IMR-90 (cell line): ENCODE data around the gene BRSK1. TPM values are rescaled to one million over a fixed set of nuclear protein-coding genes. Genes with fewer than 3 reads are reported as not detected.

ENCODE experiments used
- ATAC-seq: fragments of 200-7000 bp; cut with Tn5 transposase; 2 replicates; pipeline ENCODE4 v1.9.1; 2020; ENCODE audit warnings: low read depth, mild to moderate bottlenecking, moderate library complexity
- BruUV-seq: library from RNA; stranded (reverse); fragments of 400-500 nt; replicated peaks from 2 replicates; lab custom pipeline; 2021; lab: Mats Ljungman, UMichigan
- CTCF ChIA-PET: fragments of 300-600 bp; formaldehyde crosslinking; extraction: SDS; loops from one replicate; lab custom pipeline; 2021; ENCODE audit warnings: antibody characterized with exemption; lab: Yijun Ruan, JAX
- POLR2A ChIA-PET: fragments of 300-600 bp; sonication (Branson Sonifier 250); formaldehyde crosslinking; loops from one replicate; lab custom pipeline; 2022; ENCODE audit warnings: antibody characterized with exemption; ENCODE audit not compliant: unreplicated experiment; lab: Charles Lee
- DNase-seq: peaks from one replicate; pipeline ENCODE4 v3.0.0; 2013
- H2AFZ ChIP-seq: replicated peaks from 2 replicates; pipeline ENCODE3; 2013; ENCODE audit warnings: low read length, mild to moderate bottlenecking; ENCODE audit not compliant: poor library complexity
- H2AK5ac ChIP-seq: 2 replicates; pipeline ENCODE4 v1.6.1; 2013; ENCODE audit warnings: low read depth, low read length, inconsistent platforms
- H2AK9ac ChIP-seq: replicated peaks from 2 replicates; pipeline ENCODE3; 2013; ENCODE audit warnings: mild to moderate bottlenecking, low read depth, low read length, moderate library complexity; ENCODE audit not compliant: poor library complexity
- H2BK120ac ChIP-seq: 2 replicates; pipeline ENCODE4 v1.6.1; 2013; ENCODE audit warnings: low read depth, low read length, inconsistent platforms
- H2BK15ac ChIP-seq: 3 replicates; pipeline ENCODE4 v1.6.1; 2013; ENCODE audit warnings: low read depth, low read length, inconsistent platforms
- H2BK20ac ChIP-seq: 2 replicates; pipeline ENCODE4 v1.6.1; 2013; ENCODE audit warnings: low read depth, mild to moderate bottlenecking, inconsistent platforms, low read length, moderate library complexity
- H2BK5ac ChIP-seq: 2 replicates; pipeline ENCODE4 v1.6.1; 2013; ENCODE audit warnings: mild to moderate bottlenecking, low read depth, low read length, inconsistent platforms; ENCODE audit not compliant: poor library complexity, severe bottlenecking
- H3K14ac ChIP-seq: replicated peaks from 2 replicates; pipeline ENCODE4 v1.6.1; 2013; ENCODE audit warnings: low read depth, low read length, inconsistent platforms
- H3K18ac ChIP-seq: 2 replicates; pipeline ENCODE4 v1.6.1; 2013; ENCODE audit warnings: low read depth, low read length, control low read depth
- H3K23ac ChIP-seq: 2 replicates; pipeline ENCODE4 v1.6.1; 2013; ENCODE audit warnings: low read depth, low read length, inconsistent platforms
- H3K27ac ChIP-seq: 2 replicates; pipeline ENCODE4 v1.5.1; 2013; ENCODE audit warnings: mild to moderate bottlenecking, control low read depth, low read length; ENCODE audit not compliant: insufficient read depth
- H3K27me3 ChIP-seq: 2 replicates; pipeline ENCODE4 v1.6.1; 2013; ENCODE audit warnings: low read length; ENCODE audit not compliant: control insufficient read depth, insufficient read depth
- H3K36me3 ChIP-seq: 2 replicates; pipeline ENCODE4 v1.6.1; 2013; ENCODE audit warnings: low read length, mixed read lengths; ENCODE audit not compliant: control insufficient read depth, insufficient read depth
- H3K4ac ChIP-seq: 2 replicates; pipeline ENCODE4 v1.6.1; 2013; ENCODE audit warnings: low read depth, low read length, inconsistent platforms
- H3K4me1 ChIP-seq: 2 replicates; pipeline ENCODE4 v1.6.1; 2013; ENCODE audit warnings: low read length, mixed read lengths; ENCODE audit not compliant: control insufficient read depth, insufficient read depth
- H3K4me2 ChIP-seq: 2 replicates; pipeline ENCODE4 v1.6.1; 2013; ENCODE audit warnings: low read depth, mild to moderate bottlenecking, control low read depth, low read length, moderate library complexity
- H3K4me3 ChIP-seq: 2 replicates; pipeline ENCODE4 v1.5.1; 2013; ENCODE audit warnings: low read depth, mild to moderate bottlenecking, control low read depth, low read length, moderate library complexity; ENCODE audit not compliant: insufficient read depth
- H3K56ac ChIP-seq: 2 replicates; pipeline ENCODE4 v1.6.1; 2013; ENCODE audit warnings: low read length, inconsistent platforms; ENCODE audit not compliant: insufficient read depth; ENCODE audit errors: extremely low read depth
- H3K79me1 ChIP-seq, 2 experiments: 2 replicates each; pipeline ENCODE4 v1.6.1; 2013; ENCODE audit warnings: low read length in 2 of 2, inconsistent platforms in 1 of 2, low read depth in 1 of 2
- H3K9ac ChIP-seq: 2 replicates; pipeline ENCODE4 v1.6.1; 2013; ENCODE audit warnings: low read depth, low read length, control low read depth
- H3K9me1 ChIP-seq: 2 replicates; pipeline ENCODE4 v1.6.1; 2013; ENCODE audit warnings: low read length, inconsistent platforms; ENCODE audit not compliant: insufficient read depth
- H3K9me3 ChIP-seq: 2 replicates; pipeline ENCODE4 v1.6.1; 2013; ENCODE audit warnings: low read length; ENCODE audit not compliant: control insufficient read depth, insufficient read depth
- H4K20me1 ChIP-seq: 2 replicates; pipeline ENCODE4 v1.6.1; 2013; ENCODE audit warnings: low read length, inconsistent platforms; ENCODE audit not compliant: insufficient read depth
- H4K5ac ChIP-seq: 2 replicates; pipeline ENCODE4 v1.6.1; 2013; ENCODE audit warnings: mild to moderate bottlenecking, low read depth, low read length, control low read depth
- H4K8ac ChIP-seq, 2 experiments: 2 replicates each; pipeline ENCODE4 v1.6.1; 2013; ENCODE audit warnings: low read depth in 2 of 2, low read length in 2 of 2, control low read depth in 1 of 2, inconsistent platforms in 1 of 2
- H4K91ac ChIP-seq: 2 replicates; pipeline ENCODE4 v1.6.1; 2013; ENCODE audit warnings: low read depth, low read length, inconsistent platforms; ENCODE audit not compliant: insufficient read depth
- CHD1 ChIP-seq: IDR thresholded peaks from 2 replicates; pipeline ENCODE4 v1.6.1; 2012; ENCODE audit warnings: low read depth, low read length, improper control_type of control experiment
- MAFK ChIP-seq: IDR thresholded peaks from 2 replicates; pipeline ENCODE4 v1.6.1; 2012; ENCODE audit warnings: low read depth, low read length, improper control_type of control experiment
- NFE2L2 ChIP-seq: fragments of 150-350 bp; IDR thresholded peaks from 2 replicates; pipeline ENCODE4 v1.6.1; 2016; ENCODE audit warnings: low read depth, mild to moderate bottlenecking, low read length
- POLR2A ChIP-seq: IDR thresholded peaks from 2 replicates; pipeline ENCODE4 v1.6.1; 2012; ENCODE audit warnings: mild to moderate bottlenecking, low read depth, low read length
- RAD21 ChIP-seq: IDR thresholded peaks from 2 replicates; pipeline ENCODE4 v1.6.1; 2012; ENCODE audit warnings: low read length, improper control_type of control experiment
- RCOR1 ChIP-seq: IDR thresholded peaks from 2 replicates; pipeline ENCODE4 v1.6.1; 2012; ENCODE audit warnings: mild to moderate bottlenecking, low read length, improper control_type of control experiment; ENCODE audit not compliant: insufficient replicate concordance
- WGBS, 2 experiments: methylation state at CpG; one replicate each; pipeline versions ENCODE4 v1.1.5 to v1.1.7; 2013; ENCODE audit warnings: missing lambda C conversion rate in 2 of 2; ENCODE audit not compliant: insufficient read length in 1 of 2; ENCODE audit errors: extremely low coverage in 2 of 2; 5-methylcytosine and 5-hydroxymethylcytosine counted together
- dilution Hi-C: fragments of 300-500 bp; cut with HindIII; formaldehyde crosslinking; loops from one replicate; pipeline ENCODE4 v1.14.3; 2018; ENCODE audit warnings: low sequenced_read_pairs; ENCODE audit not compliant: unreplicated experiment
- in situ Hi-C: fragments of 300-500 bp; cut with MboI; formaldehyde crosslinking; loops from 3 replicates; pipeline ENCODE4 v1.14.3; 2019; ENCODE audit warnings: low sequenced_read_pairs, inconsistent platforms, mixed read lengths
- intact Hi-C: fragments of 100-400 bp; cut with micrococcal nuclease; formaldehyde crosslinking; loops from 2 replicates; pipeline ENCODE4 v1.10.0; 2022
- polyA plus RNA-seq, 3 experiments: library from polyadenylated mRNA; depleted of rRNA; stranded (reverse); fragments of >200 nt; gene quantifications; 2 replicates each; pipeline ENCODE4 v1.2.3, GENCODE V29; 2012; ENCODE audit warnings: low replicate concordance in 1 of 3
- total RNA-seq: library from RNA; depleted of rRNA; stranded (reverse); fragments of >200 nt; gene quantifications from 2 replicates; pipeline ENCODE4 v1.2.3, GENCODE V29; 2012
- TF ChIP-seq, protein P1 (sequence below): fragments of 150-350 bp; IDR thresholded peaks from 2 replicates; pipeline ENCODE4 v1.6.1; 2017; ENCODE audit warnings: mild to moderate bottlenecking, antibody characterized with exemption, low read length, low read depth
- TF ChIP-seq, protein P2 (sequence below): fragments of 150-350 bp; IDR thresholded peaks from 2 replicates; pipeline ENCODE4 v1.6.1; 2016; ENCODE audit warnings: low read depth, mild to moderate bottlenecking, low read length, moderate library complexity, borderline replicate concordance

The BRSK1 gene
- total and polyA plus RNA-seq, 2 of the 4 experiments (the other 2 are of a cell fraction), result 2.5 to 22.3 TPM

DNA sequence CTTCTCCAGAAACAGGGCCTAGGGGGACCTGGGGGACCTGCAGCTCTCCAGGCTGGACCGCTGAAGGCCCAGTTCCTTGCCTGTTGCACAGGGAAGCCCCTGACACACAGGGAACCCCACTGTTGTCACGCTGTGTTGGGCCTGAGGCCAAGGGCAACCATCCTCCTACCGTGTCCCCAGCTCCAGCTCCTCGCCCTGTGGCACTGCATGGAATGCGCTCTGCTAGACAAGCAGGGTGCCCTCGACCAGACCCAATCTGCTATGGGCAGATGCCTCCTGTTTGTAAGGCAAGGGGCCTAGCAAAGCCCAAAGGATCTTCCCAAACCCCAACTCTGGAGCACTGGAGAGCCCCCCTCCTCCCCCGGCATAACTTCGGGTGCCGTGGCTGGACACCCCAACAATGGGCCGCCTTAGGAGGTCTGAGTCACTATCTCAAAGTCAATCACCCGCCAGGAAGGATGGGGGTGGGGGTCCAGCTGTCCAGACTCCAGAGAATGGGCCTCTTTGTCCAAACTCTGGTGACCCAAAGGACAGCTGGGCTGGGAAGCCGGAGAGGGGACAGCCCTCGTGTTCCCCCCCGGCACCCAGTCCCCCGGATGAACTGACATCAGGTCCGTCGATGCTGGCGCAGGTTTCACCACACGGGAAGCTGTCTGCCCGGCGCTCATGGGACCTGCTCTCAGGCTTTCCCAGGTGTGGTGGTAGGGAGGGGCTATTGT, 3.7 kb downstream of the BRSK1 start (continued):
- TF ChIP-seq MAFK (no peak), RAD21 (no peak)
- TF ChIP-seq, protein P1, sequence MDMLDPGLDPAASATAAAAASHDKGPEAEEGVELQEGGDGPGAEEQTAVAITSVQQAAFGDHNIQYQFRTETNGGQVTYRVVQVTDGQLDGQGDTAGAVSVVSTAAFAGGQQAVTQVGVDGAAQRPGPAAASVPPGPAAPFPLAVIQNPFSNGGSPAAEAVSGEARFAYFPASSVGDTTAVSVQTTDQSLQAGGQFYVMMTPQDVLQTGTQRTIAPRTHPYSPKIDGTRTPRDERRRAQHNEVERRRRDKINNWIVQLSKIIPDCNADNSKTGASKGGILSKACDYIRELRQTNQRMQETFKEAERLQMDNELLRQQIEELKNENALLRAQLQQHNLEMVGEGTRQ, result no peak

DNA sequence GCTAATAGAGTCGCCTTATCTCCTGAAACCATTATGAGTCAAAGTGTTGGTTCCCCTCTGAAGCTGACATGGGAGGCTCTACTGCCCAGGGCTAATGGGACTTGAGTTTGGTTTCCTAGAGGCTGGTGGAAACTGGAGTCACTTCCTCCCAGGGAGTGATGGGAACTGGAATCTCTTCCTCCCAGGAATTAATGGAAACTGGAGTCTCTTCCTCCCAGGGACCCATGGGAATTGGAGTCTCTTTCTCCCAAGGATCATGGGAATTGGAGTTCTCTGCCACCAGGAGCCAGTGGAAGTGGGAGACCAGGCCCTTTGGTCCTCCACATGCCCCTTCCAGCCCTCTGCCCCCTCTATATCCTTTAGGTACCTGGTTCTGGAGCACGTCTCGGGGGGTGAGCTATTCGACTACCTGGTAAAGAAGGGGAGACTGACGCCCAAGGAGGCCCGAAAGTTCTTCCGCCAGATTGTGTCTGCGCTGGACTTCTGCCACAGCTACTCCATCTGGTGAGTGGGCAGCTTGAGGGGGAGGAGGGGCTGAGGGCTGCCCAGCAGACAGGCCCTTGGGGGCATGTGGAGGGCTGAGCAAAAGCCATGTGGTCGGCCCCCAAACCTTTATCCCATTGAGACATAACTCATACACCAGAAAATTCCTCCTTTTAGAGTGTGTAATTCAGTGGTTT, 5.5 kb downstream of the BRSK1 start:
- Histone ChIP-seq H3K9ac (no peak overlapping the region), H2AK5ac (no peak overlapping the region), H2BK15ac (no peak overlapping the region), H3K27ac (no peak overlapping the region), H2AK9ac (no peak overlapping the region), H4K8ac (no peak overlapping the region), H3K4me1 (peaks cover 8% of the 10 kb centered on the region), H3K23ac (no peak overlapping the region), H3K27me3 (no peaks in the 10 kb centered on the region), H4K20me1 (no peaks in the 10 kb centered on the region), H3K56ac (no peak overlapping the region), H3K14ac (no peak overlapping the region), H4K5ac (no peak overlapping the region), H3K9me1 (0 out of 2 replicates have a peak, but pooled peaks cover 2% of the 10 kb centered on the region), H3K4me2 (no peak overlapping the region), H3K9me3 (no peaks in the 10 kb centered on the region), H3K36me3 (peaks cover 27% of the 10 kb centered on the region), H3K4me3 (no peak overlapping the region), H3K18ac (no peak overlapping the region), H2AFZ (no peak overlapping the region), H2BK120ac (no peak overlapping the region), H3K4ac (no peak overlapping the region), H2BK20ac (no peak overlapping the region), H2BK5ac (no peak overlapping the region), H4K91ac (no peak overlapping the region), H3K79me1 (peaks cover 0 to 19% of the 10 kb centered on the region in 2 experiments; a peak in 1 of 4 replicates)
- in situ Hi-C loops (loop anchor here (25.0 kb wide), 1 partner anchor 348 kb away; the partner anchor contains the start of genes CCDC106, ZNF580 and ZNF581), intact Hi-C loops (no loop called here), dilution Hi-C loops (no loop called here)
- POLR2A ChIA-PET, result no interaction called here
- WGBS, 2 experiments, result no CpG with 5 or more reads among the region's 9 CpGs
- DNase-seq (no peak), ATAC-seq (no peak)
- CTCF ChIA-PET, result no interaction called here
- no TSS peak for BruUV-seq
- TF ChIP-seq MAFK, result no peak
- no peak for TF ChIP-seq CHD1
- TF ChIP-seq NFE2L2, result no peak
- no peak for TF ChIP-seq RCOR1
- TF ChIP-seq, protein P2, sequence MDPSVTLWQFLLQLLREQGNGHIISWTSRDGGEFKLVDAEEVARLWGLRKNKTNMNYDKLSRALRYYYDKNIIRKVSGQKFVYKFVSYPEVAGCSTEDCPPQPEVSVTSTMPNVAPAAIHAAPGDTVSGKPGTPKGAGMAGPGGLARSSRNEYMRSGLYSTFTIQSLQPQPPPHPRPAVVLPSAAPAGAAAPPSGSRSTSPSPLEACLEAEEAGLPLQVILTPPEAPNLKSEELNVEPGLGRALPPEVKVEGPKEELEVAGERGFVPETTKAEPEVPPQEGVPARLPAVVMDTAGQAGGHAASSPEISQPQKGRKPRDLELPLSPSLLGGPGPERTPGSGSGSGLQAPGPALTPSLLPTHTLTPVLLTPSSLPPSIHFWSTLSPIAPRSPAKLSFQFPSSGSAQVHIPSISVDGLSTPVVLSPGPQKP, result no peak
- no peak for TF ChIP-seq POLR2A
